Upper lobe of left lung (tissue), 4 donors: ENCODE results near the gene KDM4D.

ENCODE experiments used
- CTCF ChIP-seq, 6 experiments: fragments of 450-650 bp in 4 of 6; fragments of 200-600 bp in 2 of 6; sonication (generic) in 2 of 6; IDR thresholded peaks; one replicate each; pipeline ENCODE4 v1.5.1; 2016 to 2019; ENCODE audit warnings: antibody characterized with exemption in 6 of 6
- POLR2AphosphoS5 ChIP-seq, 2 donors: sonication (generic); formaldehyde crosslinking; IDR thresholded peaks; one replicate each; pipeline ENCODE4 v1.5.1; 2017; ENCODE audit warnings: antibody characterized with exemption in 2 of 2

GRCh38 chr11:94926271-94926625 is 47.3 kb upstream of the KDM4D start:
- TF ChIP-seq CTCF (IDR thresholded peaks at IDR 0.05) (no peak), POLR2AphosphoS5 (IDR thresholded peaks at IDR 0.05) (no peak)
